ENCODE measurements around the gene BCAS3.

Gene BCAS3

DNA sequence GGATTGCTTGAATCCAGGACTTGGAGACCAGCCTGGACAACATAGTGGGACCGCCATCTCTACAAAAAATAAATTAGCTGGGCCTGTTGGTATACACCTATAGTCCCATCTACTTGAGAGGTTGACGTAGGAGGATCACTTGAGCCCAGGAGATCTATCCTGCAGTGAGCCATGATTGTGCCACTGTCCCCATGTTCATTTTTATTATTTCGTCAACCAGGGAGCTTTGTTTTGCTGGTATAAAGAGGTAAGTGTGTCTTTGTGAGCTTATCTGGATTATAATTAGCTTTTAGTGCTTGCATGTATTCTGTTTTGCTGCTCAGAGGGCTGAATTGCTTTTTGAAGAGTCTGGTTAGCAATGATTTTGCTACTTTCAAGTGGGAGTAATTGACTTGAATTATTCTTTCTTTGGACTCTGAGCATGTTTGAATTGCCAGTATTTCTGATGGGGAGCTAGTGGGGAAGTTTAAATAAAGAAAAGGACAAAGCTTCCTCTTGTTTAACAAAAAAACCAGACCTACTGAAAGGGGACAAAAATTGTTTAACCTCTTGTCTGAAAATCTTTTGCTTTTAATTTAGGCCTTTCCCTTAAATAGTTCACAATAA, 31.6 kb upstream of the BCAS3 start:
- H3K27me3 ChIP-seq = no peaks in the 10 kb centered on the region
- H3K9me3 ChIP-seq = no peaks in the 10 kb centered on the region
- H3K36me3 ChIP-seq = peaks cover 16 to 35% (median 32%) of the 10 kb centered on the region in 3 donors
- TF ChIP-seq, protein P1, sequence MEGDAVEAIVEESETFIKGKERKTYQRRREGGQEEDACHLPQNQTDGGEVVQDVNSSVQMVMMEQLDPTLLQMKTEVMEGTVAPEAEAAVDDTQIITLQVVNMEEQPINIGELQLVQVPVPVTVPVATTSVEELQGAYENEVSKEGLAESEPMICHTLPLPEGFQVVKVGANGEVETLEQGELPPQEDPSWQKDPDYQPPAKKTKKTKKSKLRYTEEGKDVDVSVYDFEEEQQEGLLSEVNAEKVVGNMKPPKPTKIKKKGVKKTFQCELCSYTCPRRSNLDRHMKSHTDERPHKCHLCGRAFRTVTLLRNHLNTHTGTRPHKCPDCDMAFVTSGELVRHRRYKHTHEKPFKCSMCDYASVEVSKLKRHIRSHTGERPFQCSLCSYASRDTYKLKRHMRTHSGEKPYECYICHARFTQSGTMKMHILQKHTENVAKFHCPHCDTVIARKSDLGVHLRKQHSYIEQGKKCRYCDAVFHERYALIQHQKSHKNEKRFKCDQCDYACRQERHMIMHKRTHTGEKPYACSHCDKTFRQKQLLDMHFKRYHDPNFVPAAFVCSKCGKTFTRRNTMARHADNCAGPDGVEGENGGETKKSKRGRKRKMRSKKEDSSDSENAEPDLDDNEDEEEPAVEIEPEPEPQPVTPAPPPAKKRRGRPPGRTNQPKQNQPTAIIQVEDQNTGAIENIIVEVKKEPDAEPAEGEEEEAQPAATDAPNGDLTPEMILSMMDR (IDR thresholded peaks at IDR 0.05) = no peak
- H3K4me3 ChIP-seq = no peak overlapping the region
- intact Hi-C loops (cut with DNase I; ENCODE audit: low total_unique reads) = no loop called here
- no peak overlapping the region for H3K27ac ChIP-seq
- peaks cover 0 to 3% (median 0%) of the 10 kb centered on the region in 4 donors for H3K4me1 ChIP-seq
- no peak for DNase-seq

DNA sequence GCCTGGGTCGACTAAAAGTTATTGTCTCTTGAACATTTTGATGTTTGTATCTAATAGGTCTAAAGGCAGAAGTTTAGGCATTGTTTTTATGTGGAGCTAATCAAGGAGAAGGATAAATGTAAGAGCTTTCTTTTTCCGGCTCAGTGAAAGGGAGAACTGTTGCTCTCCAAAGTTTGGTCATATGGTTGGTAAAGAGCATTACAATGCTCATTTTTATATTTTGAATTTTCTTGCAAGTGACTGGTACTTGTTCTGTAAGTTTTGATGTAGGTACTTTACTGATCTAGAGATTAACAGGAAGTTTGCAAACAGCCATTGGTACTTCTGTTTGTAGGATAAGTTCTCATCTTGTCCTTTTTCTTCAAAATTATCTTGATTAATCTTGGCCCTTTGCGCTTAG, 30.9 kb upstream of the BCAS3 start:
- Histone ChIP-seq H3K9me3 (no peaks in the 10 kb centered on the region), H3K36me3 (peaks cover 16 to 42% (median 39%) of the 10 kb centered on the region in 3 donors), H3K4me3 (no peak overlapping the region), H3K27ac (no peak overlapping the region), H3K4me1 (peaks cover 0 to 3% (median 0%) of the 10 kb centered on the region in 4 donors), H3K27me3 (no peaks in the 10 kb centered on the region)
- DNase-seq = no peak
- TF ChIP-seq, protein P1 (IDR thresholded peaks at IDR 0.05) = no peak
- intact Hi-C loops (cut with DNase I; ENCODE audit: low total_unique reads) = no loop called here

DNA sequence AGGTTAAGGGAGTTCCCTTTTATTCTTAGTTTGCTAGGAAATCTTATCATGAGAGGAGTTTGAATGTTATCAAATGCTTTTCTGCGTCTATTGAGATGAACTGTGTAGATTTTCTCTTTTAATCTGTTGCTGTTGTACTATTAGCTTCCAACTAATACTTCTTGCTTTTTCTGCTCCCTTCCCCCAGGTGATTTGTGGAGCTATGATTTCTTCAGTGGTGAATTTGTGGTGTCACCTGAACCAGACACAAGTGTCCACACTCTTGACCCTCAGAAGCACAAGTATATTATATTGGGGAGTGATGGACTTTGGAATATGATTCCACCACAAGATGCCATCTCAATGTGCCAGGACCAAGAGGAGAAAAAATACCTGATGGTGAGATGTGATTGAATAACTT, 29.9 kb upstream of the BCAS3 start:
- TF ChIP-seq, protein P1 (IDR thresholded peaks at IDR 0.05) = no peak
- intact Hi-C loops (cut with DNase I; ENCODE audit: low total_unique reads) = no loop called here

DNA sequence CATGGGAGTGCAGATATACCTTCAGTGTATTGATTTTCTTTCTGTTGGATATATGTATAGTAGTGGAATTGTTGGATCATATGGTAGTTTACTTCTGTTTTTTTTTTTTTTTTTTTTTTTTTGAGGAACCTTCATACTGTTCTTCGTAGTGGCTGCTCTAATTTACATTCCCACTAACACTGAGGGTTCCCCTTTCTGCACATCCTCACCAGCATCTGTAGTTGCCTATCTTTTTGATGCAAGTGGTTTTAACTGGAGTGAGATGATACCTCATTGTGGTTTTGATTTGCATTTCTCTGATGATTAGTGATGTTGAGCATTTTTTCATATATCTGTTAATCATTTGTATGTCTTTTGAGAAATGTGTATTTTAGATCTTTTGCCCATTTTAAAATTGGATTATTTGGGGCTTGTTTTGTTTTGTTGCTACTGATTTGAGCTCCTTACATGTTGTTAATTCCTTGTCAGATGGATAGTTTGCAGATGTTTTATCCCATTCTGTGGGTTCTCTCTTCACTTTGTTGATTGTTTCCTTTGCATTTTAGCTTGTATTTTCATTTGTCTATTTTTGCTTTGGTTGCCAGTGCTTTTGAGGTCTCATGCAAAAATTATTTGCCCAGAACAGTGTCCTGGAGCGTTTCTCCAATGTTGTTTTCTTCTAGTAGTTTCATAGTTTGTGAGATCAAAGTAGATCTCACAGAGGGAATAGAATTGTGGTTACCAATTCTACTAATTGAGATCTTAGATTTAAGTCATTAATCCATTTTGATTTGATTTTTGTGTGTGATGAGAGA, 25.0 kb upstream of the BCAS3 start:
- no peaks in the 10 kb centered on the region for H3K27me3 ChIP-seq
- TF ChIP-seq, protein P1 (IDR thresholded peaks at IDR 0.05) = no peak
- H3K36me3 ChIP-seq = peaks cover 16 to 52% (median 51%) of the 10 kb centered on the region in 3 donors
- intact Hi-C loops (cut with DNase I; ENCODE audit: low total_unique reads) = no loop called here
- H3K27ac ChIP-seq = no peak overlapping the region
- no peak for DNase-seq
- no peaks in the 10 kb centered on the region for H3K9me3 ChIP-seq
- no peak overlapping the region for H3K4me3 ChIP-seq
- H3K4me1 ChIP-seq = no peaks in the 10 kb centered on the region

More for the DNA sequence above, 29.9 kb upstream of the BCAS3 start:
- no peaks in the 10 kb centered on the region for H3K9me3 ChIP-seq
- H3K27ac ChIP-seq = no peak overlapping the region
- no peak overlapping the region for H3K4me3 ChIP-seq
- no peak for DNase-seq
- H3K27me3 ChIP-seq = no peaks in the 10 kb centered on the region
- H3K36me3 ChIP-seq = peaks cover 16 to 42% (median 41%) of the 10 kb centered on the region in 3 donors
- peaks cover 0 to 3% (median 0%) of the 10 kb centered on the region in 4 donors for H3K4me1 ChIP-seq

DNA sequence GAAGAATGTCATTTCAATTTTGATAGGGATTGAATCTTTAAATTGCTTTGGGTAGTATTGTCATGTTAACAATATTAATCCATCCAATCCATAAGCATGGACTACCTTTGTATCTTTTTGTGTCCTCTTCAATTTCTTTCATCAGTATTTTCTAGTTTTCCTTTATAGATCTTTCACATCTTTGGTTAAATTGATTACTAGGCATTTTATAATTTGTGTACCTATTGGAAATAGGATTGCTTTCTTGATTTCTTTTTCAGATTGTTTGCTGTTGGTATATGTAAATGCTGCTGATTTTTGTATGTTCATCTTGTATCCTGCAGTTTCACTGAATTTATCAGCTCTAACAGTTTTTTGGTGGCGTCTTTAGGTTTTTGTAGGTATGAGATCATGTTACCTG, 24.1 kb upstream of the BCAS3 start:
- intact Hi-C loops (cut with DNase I; ENCODE audit: low total_unique reads) = no loop called here
- Histone ChIP-seq H3K4me3 (no peak overlapping the region), H3K4me1 (no peaks in the 10 kb centered on the region), H3K36me3 (peaks cover 12 to 50% (median 49%) of the 10 kb centered on the region in 3 donors), H3K9me3 (no peaks in the 10 kb centered on the region), H3K27ac (no peak overlapping the region), H3K27me3 (no peaks in the 10 kb centered on the region)
- DNase-seq = no peak
- TF ChIP-seq, protein P1 (IDR thresholded peaks at IDR 0.05) = no peak

Data from tibial artery (tissue), 4 donors.